DND-41 (cell line): ENCODE results near the gene ITGB5.

Source experiments
- ATAC-seq: fragments of 200-7000 bp; cut with Tn5 transposase; 3 replicates; pipeline ENCODE4 v1.9.1; 2021; ENCODE audit warnings: low read depth; ENCODE audit not compliant: insufficient read depth
- DNase-seq: peaks from one replicate; pipeline ENCODE4 v3.0.0-alpha.2; 2020
- H2AFZ ChIP-seq: 2 replicates; pipeline ENCODE4 v1.6.0; 2012; ENCODE audit warnings: low read depth, low read length
- H3K27ac ChIP-seq: 2 replicates; pipeline ENCODE4 v1.5.1; 2012; ENCODE audit warnings: low read length, inconsistent platforms
- H3K27me3 ChIP-seq: fragments of 200-600 bp; sonication (generic); 2 replicates; pipeline ENCODE4 v1.6.0; 2012; ENCODE audit warnings: low read length, mild to moderate bottlenecking, inconsistent platforms; ENCODE audit not compliant: insufficient read depth, poor library complexity
- H3K36me3 ChIP-seq: 2 replicates; pipeline ENCODE4 v1.5.1; 2012; ENCODE audit warnings: low read length, inconsistent platforms; ENCODE audit not compliant: insufficient read depth
- H3K4me1 ChIP-seq: 2 replicates; pipeline ENCODE4 v1.5.1; 2012; ENCODE audit warnings: mild to moderate bottlenecking, low read length; ENCODE audit not compliant: insufficient read depth
- H3K4me2 ChIP-seq: 2 replicates; pipeline ENCODE4 v1.6.0; 2012; ENCODE audit warnings: mild to moderate bottlenecking, moderate library complexity, low read length, inconsistent platforms; ENCODE audit not compliant: insufficient read depth
- H3K4me3 ChIP-seq, 2 experiments: fragments of 200-600 bp in 1 of 2; shearing (Covaris generic) in 1 of 2; 2 replicates each; pipeline ENCODE4 v1.5.1; 2012 to 2016; ENCODE audit warnings: inconsistent platforms in 2 of 2, low read length in 2 of 2, mild to moderate bottlenecking in 2 of 2, low read depth in 1 of 2, moderate library complexity in 1 of 2
- H3K79me2 ChIP-seq: 2 replicates; pipeline ENCODE4 v1.6.0; 2012; ENCODE audit warnings: low read length, inconsistent platforms; ENCODE audit not compliant: insufficient read depth
- H3K9ac ChIP-seq: 2 replicates; pipeline ENCODE4 v1.6.0; 2012; ENCODE audit warnings: low read depth, mild to moderate bottlenecking, inconsistent platforms, low read length, moderate library complexity
- H3K9me3 ChIP-seq: 2 replicates; pipeline ENCODE4 v1.5.1; 2012; ENCODE audit warnings: low read length, moderate library complexity, mild to moderate bottlenecking, inconsistent platforms; ENCODE audit not compliant: insufficient read depth, severe bottlenecking
- H4K20me1 ChIP-seq: 2 replicates; pipeline ENCODE4 v1.6.0; 2012; ENCODE audit warnings: low read length; ENCODE audit not compliant: insufficient read depth
- EZH2 ChIP-seq: IDR thresholded peaks from 3 replicates; pipeline ENCODE4 v1.6.1; 2012; ENCODE audit warnings: borderline replicate concordance, low read depth, mild to moderate bottlenecking, moderate library complexity, low read length, inconsistent platforms; ENCODE audit not compliant: severe bottlenecking
- TF ChIP-seq, protein P1 (sequence below): IDR thresholded peaks from 2 replicates; pipeline ENCODE4 v1.5.1; 2012; ENCODE audit warnings: borderline replicate concordance, low read length, moderate library complexity, mild to moderate bottlenecking; ENCODE audit not compliant: poor library complexity, severe bottlenecking; ENCODE audit errors: extremely low read depth

The ITGB5 gene

GRCh38 chr3:124879337-124879680 is 7.9 kb downstream of the ITGB5 start:
- TF ChIP-seq, protein P1, sequence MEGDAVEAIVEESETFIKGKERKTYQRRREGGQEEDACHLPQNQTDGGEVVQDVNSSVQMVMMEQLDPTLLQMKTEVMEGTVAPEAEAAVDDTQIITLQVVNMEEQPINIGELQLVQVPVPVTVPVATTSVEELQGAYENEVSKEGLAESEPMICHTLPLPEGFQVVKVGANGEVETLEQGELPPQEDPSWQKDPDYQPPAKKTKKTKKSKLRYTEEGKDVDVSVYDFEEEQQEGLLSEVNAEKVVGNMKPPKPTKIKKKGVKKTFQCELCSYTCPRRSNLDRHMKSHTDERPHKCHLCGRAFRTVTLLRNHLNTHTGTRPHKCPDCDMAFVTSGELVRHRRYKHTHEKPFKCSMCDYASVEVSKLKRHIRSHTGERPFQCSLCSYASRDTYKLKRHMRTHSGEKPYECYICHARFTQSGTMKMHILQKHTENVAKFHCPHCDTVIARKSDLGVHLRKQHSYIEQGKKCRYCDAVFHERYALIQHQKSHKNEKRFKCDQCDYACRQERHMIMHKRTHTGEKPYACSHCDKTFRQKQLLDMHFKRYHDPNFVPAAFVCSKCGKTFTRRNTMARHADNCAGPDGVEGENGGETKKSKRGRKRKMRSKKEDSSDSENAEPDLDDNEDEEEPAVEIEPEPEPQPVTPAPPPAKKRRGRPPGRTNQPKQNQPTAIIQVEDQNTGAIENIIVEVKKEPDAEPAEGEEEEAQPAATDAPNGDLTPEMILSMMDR, result no peak
- Histone ChIP-seq H3K4me1 (no peaks in the 10 kb centered on the region), H3K79me2 (no peaks in the 10 kb centered on the region), H3K27ac (no peak overlapping the region), H4K20me1 (no peaks in the 10 kb centered on the region), H3K4me2 (no peak overlapping the region), H3K4me3 (no peak overlapping the region), H2AFZ (no peak overlapping the region), H3K9ac (no peak overlapping the region), H3K36me3 (no peaks in the 10 kb centered on the region), H3K27me3 (no peaks in the 10 kb centered on the region), H3K9me3 (no peaks in the 10 kb centered on the region)
- DNase-seq (no peak), ATAC-seq (no peak)

DNA sequence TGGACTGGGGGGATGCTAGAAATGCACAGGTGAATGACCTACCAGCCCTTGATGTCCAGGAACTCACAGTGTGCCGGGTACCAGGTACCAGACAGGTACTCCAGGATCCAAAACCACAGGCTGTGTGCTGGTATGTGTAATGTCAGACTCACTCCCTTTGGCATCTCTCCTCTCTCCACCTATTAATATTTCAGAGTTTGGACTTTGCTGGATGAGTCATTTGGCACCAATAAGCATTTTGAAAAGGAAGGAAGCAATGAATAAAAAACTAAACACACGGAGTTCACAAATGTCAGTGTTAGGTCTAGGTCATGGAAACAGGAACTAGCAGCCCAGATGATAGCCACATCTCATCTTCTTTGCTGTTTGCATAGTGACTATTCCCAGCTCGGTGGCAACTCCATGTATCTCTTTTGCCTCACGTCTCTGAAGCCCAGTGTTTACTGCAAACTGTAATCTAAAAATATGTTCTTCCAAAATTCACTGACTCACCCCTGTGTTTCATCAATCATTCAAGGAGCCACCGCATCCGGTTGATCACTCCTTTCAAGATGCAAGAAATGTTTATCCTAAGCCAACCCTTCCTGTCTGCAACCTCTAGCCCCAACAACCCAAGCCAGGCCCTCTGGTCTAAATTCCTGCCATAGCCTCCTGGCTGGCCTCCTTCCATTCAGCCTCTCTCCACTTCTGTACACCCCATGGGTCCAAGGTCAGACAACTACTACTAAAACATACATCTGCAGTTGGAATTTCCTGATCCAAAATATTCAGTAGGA is 8.4 kb downstream of the ITGB5 start:
- Histone ChIP-seq H3K79me2 (no peaks in the 10 kb centered on the region), H4K20me1 (no peaks in the 10 kb centered on the region), H3K36me3 (no peaks in the 10 kb centered on the region), H3K27me3 (no peaks in the 10 kb centered on the region), H3K27ac (no peak overlapping the region), H2AFZ (no peak overlapping the region), H3K4me2 (no peak overlapping the region), H3K9me3 (no peaks in the 10 kb centered on the region), H3K9ac (no peak overlapping the region), H3K4me3 (no peak overlapping the region), H3K4me1 (no peaks in the 10 kb centered on the region)
- TF ChIP-seq EZH2, result no peak
- TF ChIP-seq, protein P1, result no peak
- ATAC-seq, result no peak
- no peak for DNase-seq

DNA sequence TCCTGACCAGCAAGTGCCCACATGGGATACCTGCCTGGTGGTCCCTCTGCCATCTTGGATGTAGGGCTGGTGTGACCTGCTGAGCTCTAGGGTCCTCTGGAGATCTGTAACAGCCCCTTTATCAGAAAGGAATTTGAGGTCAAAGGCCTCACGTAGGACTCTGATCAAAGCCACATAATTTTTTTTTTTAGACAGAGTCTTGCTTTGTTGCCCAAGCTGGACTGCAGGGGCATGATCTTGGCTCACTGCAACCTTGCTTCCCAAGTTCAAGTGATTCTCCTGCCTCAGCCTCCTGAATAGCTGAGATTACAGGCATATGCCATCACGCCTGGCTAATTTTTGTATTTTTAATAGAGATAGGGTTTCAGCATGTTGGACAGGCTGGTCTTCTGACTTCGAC is 9.5 kb downstream of the ITGB5 start:
- no peak for DNase-seq
- Histone ChIP-seq H3K27me3 (peaks cover 6% of the 10 kb centered on the region), H3K4me3 (no peak overlapping the region), H3K4me1 (no peaks in the 10 kb centered on the region), H3K36me3 (no peaks in the 10 kb centered on the region), H4K20me1 (no peaks in the 10 kb centered on the region), H3K9me3 (no peaks in the 10 kb centered on the region), H3K27ac (no peak overlapping the region), H3K4me2 (no peak overlapping the region), H2AFZ (no peak overlapping the region), H3K9ac (no peak overlapping the region), H3K79me2 (no peaks in the 10 kb centered on the region)
- ATAC-seq, result no peak
- TF ChIP-seq EZH2, result no peak
- TF ChIP-seq, protein P1, result no peak

- H4K20me1 ChIP-seq, result no peaks in the 10 kb centered on the region
- DNase-seq, result no peak
- no peaks in the 10 kb centered on the region for H3K4me1 ChIP-seq
Observed at GRCh38 chr3:124876401-124876878, 10.7 kb downstream of the ITGB5 start.

More at GRCh38 chr3:124876401-124876878, 10.7 kb downstream of the ITGB5 start:
- no peak overlapping the region for H3K4me2 ChIP-seq
- H3K36me3 ChIP-seq, result no peaks in the 10 kb centered on the region
- TF ChIP-seq, protein P1, result no peak
- TF ChIP-seq EZH2, result no peak
- H3K27ac ChIP-seq, result no peak overlapping the region
- no peak overlapping the region for H3K9ac ChIP-seq
- peaks cover 6% of the 10 kb centered on the region for H3K27me3 ChIP-seq
- H3K9me3 ChIP-seq, result no peaks in the 10 kb centered on the region
- no peak overlapping the region for H2AFZ ChIP-seq
- H3K79me2 ChIP-seq, result no peaks in the 10 kb centered on the region
- no peak overlapping the region for H3K4me3 ChIP-seq
- no peak for ATAC-seq
